Esophagus squamous epithelium (tissue), 5 donors: ENCODE results near the gene TATDN2. TPM values are rescaled to one million over a fixed set of nuclear protein-coding genes. Genes with fewer than 3 reads are reported as not detected.

Experiments used
- DNase-seq: peaks from one replicate; lab custom pipeline; 2025; lab: John Stamatoyannopoulos, UW
- H3K27ac ChIP-seq, 4 donors: fragments of 200-600 bp; sonication (generic); one replicate each; pipeline ENCODE4 v1.5.1; 2016 to 2019; ENCODE audit warnings: mild to moderate bottlenecking in 1 of 4
- H3K27me3 ChIP-seq, 4 donors: fragments of 200-600 bp; sonication (generic); 1 replicate in 3 of 4; 2 replicates in 1 of 4; pipeline versions ENCODE4 v1.5.1 to v1.6.0; 2017 to 2021; ENCODE audit warnings: antibody characterized with exemption in 1 of 4
- H3K36me3 ChIP-seq, 3 donors: fragments of 200-600 bp; sonication (generic); one replicate each; pipeline ENCODE4 v1.5.1; 2016 to 2019
- H3K4me1 ChIP-seq, 3 donors: fragments of 200-600 bp; sonication (generic); one replicate each; pipeline ENCODE4 v1.5.1; 2017 to 2019
- H3K4me3 ChIP-seq, 4 donors: fragments of 200-600 bp; sonication (generic); 1 replicate in 3 of 4; 2 replicates in 1 of 4; pipeline ENCODE4 v1.5.1; 2016 to 2019; ENCODE audit warnings: mild to moderate bottlenecking in 2 of 4, moderate library complexity in 1 of 4
- H3K9me3 ChIP-seq, 3 donors: fragments of 200-600 bp; sonication (generic); one replicate each; pipeline ENCODE4 v1.5.1; 2016 to 2019
- CTCF ChIP-seq, 6 experiments: fragments of 450-650 bp in 4 of 6; fragments of 200-600 bp in 2 of 6; sonication (generic) in 2 of 6; IDR thresholded peaks; one replicate each; pipeline ENCODE4 v1.5.1; 2016 to 2019; ENCODE audit warnings: antibody characterized with exemption in 6 of 6, mild to moderate bottlenecking in 4 of 6, moderate library complexity in 4 of 6
- POLR2A ChIP-seq, 4 donors: fragments of 450-650 bp; IDR thresholded peaks; one replicate each; pipeline ENCODE4 v1.6.1; 2017; ENCODE audit warnings: antibody characterized with exemption in 4 of 4, mild to moderate bottlenecking in 4 of 4, moderate library complexity in 3 of 4
- WGBS, 2 donors: methylation state at CpG; one replicate each; pipeline ENCODE4 v1.1.5; 2018; 5-methylcytosine and 5-hydroxymethylcytosine counted together
- intact Hi-C: fragments of 100-400 bp; cut with DNase I; formaldehyde crosslinking; loops from one replicate; pipeline ENCODE4 v1.15.0; 2022
- total RNA-seq, 4 donors: library from RNA; depleted of rRNA; stranded (reverse); fragments of >200 nt; gene quantifications; one replicate each; pipeline ENCODE4 v1.1.0, GENCODE V29; 2016
- donor health status: DM: yes; HTN: yes; CAD: no.

The TATDN2 gene
- total RNA-seq, 4 donors from 2014 or later = 12.6 to 20.6 (median 17.1) TPM

- no peak for DNase-seq
- peaks cover 28 to 85% (median 29%) of the 10 kb centered on the region in 3 donors for H3K36me3 ChIP-seq
- H3K27me3 ChIP-seq = no peaks in the 10 kb centered on the region
- H3K4me3 ChIP-seq = no peak overlapping the region
- H3K4me1 ChIP-seq = no peaks in the 10 kb centered on the region
- no peaks in the 10 kb centered on the region for H3K9me3 ChIP-seq
- H3K27ac ChIP-seq = no peak overlapping the region
- WGBS, 2 donors = 94% methylated on average over 3 of the region's 9 CpGs; no CpG with 5 or more reads in 1 of the 2 donors
- intact Hi-C loops = no loop called here
- TF ChIP-seq CTCF (IDR thresholded peaks at IDR 0.05) = no peak
- TF ChIP-seq POLR2A (IDR thresholded peaks at IDR 0.05) = no peak
Measured at GRCh38 chr3:10300087-10300486, 51.8 kb downstream of the TATDN2 start.

- WGBS, 2 donors = 85 to 89% methylated on average over 9 of the region's 9 CpGs
- H3K27ac ChIP-seq = no peak overlapping the region
- peaks cover 28 to 97% (median 35%) of the 10 kb centered on the region in 3 donors for H3K36me3 ChIP-seq
- no peaks in the 10 kb centered on the region for H3K27me3 ChIP-seq
- H3K4me1 ChIP-seq = no peaks in the 10 kb centered on the region
- H3K9me3 ChIP-seq = no peaks in the 10 kb centered on the region
- H3K4me3 ChIP-seq = no peak overlapping the region
- intact Hi-C loops = no loop called here
- TF ChIP-seq POLR2A (IDR thresholded peaks at IDR 0.05) (no peak), CTCF (IDR thresholded peaks at IDR 0.05) (no peak)
- DNase-seq = no peak
Measured at GRCh38 chr3:10303105-10303504, 54.8 kb downstream of the TATDN2 start.

- TF ChIP-seq POLR2A (IDR thresholded peaks at IDR 0.05) (no peak), CTCF (IDR thresholded peaks at IDR 0.05) (no peak)
- intact Hi-C loops = no loop called here
- Histone ChIP-seq H3K27me3 (no peaks in the 10 kb centered on the region), H3K4me1 (no peaks in the 10 kb centered on the region), H3K9me3 (no peaks in the 10 kb centered on the region), H3K36me3 (peaks cover 28 to 95% (median 35%) of the 10 kb centered on the region in 3 donors), H3K27ac (no peak overlapping the region), H3K4me3 (no peak overlapping the region)
- no peak for DNase-seq
- 77 to 79% methylated on average over 6 of the region's 8 CpGs for WGBS, 2 donors
Measured at GRCh38 chr3:10303785-10304184, 55.5 kb downstream of the TATDN2 start.

GRCh38 chr3:10304905-10305304, 56.6 kb downstream of the TATDN2 start:
- Histone ChIP-seq H3K36me3 (peaks cover 30 to 94% (median 36%) of the 10 kb centered on the region in 3 donors), H3K4me3 (no peak overlapping the region), H3K27me3 (no peaks in the 10 kb centered on the region), H3K4me1 (no peaks in the 10 kb centered on the region), H3K27ac (no peak overlapping the region), H3K9me3 (no peaks in the 10 kb centered on the region)
- intact Hi-C loops = no loop called here
- 76 to 89% methylated on average over 3 to 4 of the region's 8 CpGs for WGBS, 2 donors
- TF ChIP-seq POLR2A (IDR thresholded peaks at IDR 0.05) = no peak
- no peak for TF ChIP-seq CTCF (IDR thresholded peaks at IDR 0.05)
- DNase-seq = no peak

- H3K36me3 ChIP-seq = peaks cover 31 to 94% (median 41%) of the 10 kb centered on the region in 3 donors
- no peaks in the 10 kb centered on the region for H3K27me3 ChIP-seq
- H3K27ac ChIP-seq = no peak overlapping the region
- TF ChIP-seq POLR2A (IDR thresholded peaks at IDR 0.05) (no peak), CTCF (IDR thresholded peaks at IDR 0.05) (no peak)
- WGBS, 2 donors = 88 to 100% methylated on average over 2 to 4 of the region's 4 CpGs
- H3K4me3 ChIP-seq = no peak overlapping the region
- intact Hi-C loops = no loop called here
- H3K4me1 ChIP-seq = no peaks in the 10 kb centered on the region
- H3K9me3 ChIP-seq = no peaks in the 10 kb centered on the region
- DNase-seq = no peak
Measured at GRCh38 chr3:10305331-10305902, 57.2 kb downstream of the TATDN2 start.
